Right lobe of liver (tissue), 6 donors: ENCODE results near the gene CIB4. TPM values are rescaled to one million over a fixed set of nuclear protein-coding genes. Genes with fewer than 3 reads are reported as not detected.

ENCODE experiments used
- ATAC-seq, 4 donors: fragments of 200-7000 bp; cut with Tn5 transposase; one replicate each; pipeline ENCODE4 v1.9.1; 2020; ENCODE audit warnings: mild to moderate bottlenecking in 4 of 4, moderate library complexity in 4 of 4
- DNase-seq, 3 donors: peaks; one replicate each; pipeline ENCODE4 v3.0.0-alpha.2; 2020
- H3K27ac ChIP-seq, 3 donors: fragments of 200-600 bp; one replicate each; pipeline ENCODE4 v1.8.0; 2022
- H3K27me3 ChIP-seq, 2 donors: fragments of 200-600 bp; one replicate each; pipeline ENCODE4 v1.8.0; 2022
- H3K36me3 ChIP-seq, 4 donors: fragments of 200-600 bp; sonication (generic) in 1 of 4; one replicate each; pipeline versions ENCODE4 v1.5.1 to v1.8.0; 2017 to 2022; ENCODE audit warnings: control low read depth in 1 of 4
- H3K4me1 ChIP-seq, 4 donors: fragments of 200-600 bp; sonication (generic) in 1 of 4; one replicate each; pipeline versions ENCODE4 v1.5.1 to v1.8.0; 2017 to 2022; ENCODE audit warnings: control low read depth in 1 of 4
- H3K4me3 ChIP-seq, 3 donors: fragments of 200-600 bp; one replicate each; pipeline ENCODE4 v1.8.0; 2022
- H3K9me3 ChIP-seq, 4 donors: fragments of 200-600 bp; sonication (generic) in 1 of 4; one replicate each; pipeline versions ENCODE4 v1.5.1 to v1.8.0; 2017 to 2022; ENCODE audit warnings: control low read depth in 1 of 4
- POLR2A ChIP-seq: fragments of 450-650 bp; IDR thresholded peaks from one replicate; pipeline ENCODE4 v1.6.1; 2017; ENCODE audit warnings: antibody characterized with exemption, mild to moderate bottlenecking
- WGBS: methylation state at CpG from one replicate; pipeline ENCODE4 v1.1.6; 2018; ENCODE audit warnings: low coverage, low lambda C conversion rate; ENCODE audit not compliant: insufficient coverage; ENCODE audit errors: missing lambda C conversion rate; 5-methylcytosine and 5-hydroxymethylcytosine counted together
- intact Hi-C, 2 donors: fragments of 100-400 bp; cut with DNase I; formaldehyde crosslinking; loops; one replicate each; pipeline versions ENCODE4 v1.11.2 to v1.14.1; 2022
- total RNA-seq, 6 experiments: library from RNA; depleted of rRNA in 2 of 6; stranded (reverse); fragments of >200 nt in 2 of 6; fragmentation: NEBNext Ultra II Directional in 3 of 6; extraction: Animal tissue kit (Norgen Biotek cat#: 25700) in 3 of 6; gene quantifications; one replicate each; pipeline versions ENCODE4 v1.1.0 to v1.2.4, GENCODE V29; 2016 to 2023
- TF ChIP-seq, protein P1 (sequence below), 4 donors: fragments of 200-600 bp in 3 of 4; fragments of 450-650 bp in 1 of 4; IDR thresholded peaks; one replicate each; pipeline versions ENCODE4 v1.5.1 to v1.8.0; 2016 to 2022; ENCODE audit warnings: antibody characterized with exemption in 4 of 4, mild to moderate bottlenecking in 2 of 4
- donor health status: DM: no; HTN: yes; CAD: no.
- donor health status: DM: no; HTN: no; CAD: no.
- donor health status: DM: no; HTN: no; CAD: no.
- donor health status: DM: no; HTN: yes; CAD: no.
- donor health status: DM: no; HTN: yes; CAD: no.

Gene CIB4
- total RNA-seq, 6 experiments from 2014 or later = not detected

DNA sequence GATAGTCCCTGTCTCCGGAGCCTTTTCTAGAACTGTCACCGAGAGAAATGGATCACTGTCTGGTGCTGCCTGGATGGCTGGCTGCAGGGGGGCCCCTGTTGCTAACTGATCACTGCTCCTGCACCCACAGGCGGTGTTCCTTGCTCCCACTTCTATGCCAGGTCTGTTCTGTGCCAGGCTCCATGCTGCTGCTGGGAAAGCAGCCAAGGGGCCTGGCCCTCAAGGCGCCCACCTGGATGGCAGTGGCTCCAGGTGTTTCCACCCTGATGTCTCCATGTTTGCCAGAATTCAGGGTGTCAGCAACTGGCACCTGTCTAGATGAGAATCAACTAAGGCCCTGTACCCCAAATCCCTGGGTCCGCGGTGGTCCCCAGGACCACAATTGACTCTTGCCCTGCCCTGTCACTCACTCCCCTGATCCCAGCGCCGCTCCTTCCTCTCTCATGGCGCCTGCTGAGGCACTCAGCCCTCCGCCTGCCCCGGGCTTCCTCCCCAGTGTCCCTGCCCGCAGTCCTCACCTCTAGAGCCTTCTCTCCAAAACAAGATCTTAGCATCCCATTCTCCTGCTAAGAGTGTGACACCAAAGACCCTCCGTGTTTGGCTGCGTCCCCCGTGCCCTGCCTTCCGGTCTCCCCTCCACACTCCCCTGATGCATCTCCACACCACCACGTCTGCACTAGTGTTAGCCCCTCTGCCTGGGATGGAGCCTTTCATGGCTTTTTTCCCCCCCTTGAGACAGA is 90.7 kb downstream of the CIB4 start:
- peak in 2 of 3 donors; percentile 3 to 36 for DNase-seq
- Histone ChIP-seq H3K9me3 (no peaks in the 10 kb centered on the region), H3K4me1 (no peaks in the 10 kb centered on the region), H3K27me3 (no peaks in the 10 kb centered on the region), H3K27ac (no peak overlapping the region), H3K4me3 (no peak overlapping the region), H3K36me3 (no peaks in the 10 kb centered on the region)
- 67% methylated on average over 11 of the region's 17 CpGs for WGBS
- peak in 1 of 4 donors; percentile 22 for ATAC-seq
- no peak for TF ChIP-seq POLR2A
- TF ChIP-seq, protein P1, sequence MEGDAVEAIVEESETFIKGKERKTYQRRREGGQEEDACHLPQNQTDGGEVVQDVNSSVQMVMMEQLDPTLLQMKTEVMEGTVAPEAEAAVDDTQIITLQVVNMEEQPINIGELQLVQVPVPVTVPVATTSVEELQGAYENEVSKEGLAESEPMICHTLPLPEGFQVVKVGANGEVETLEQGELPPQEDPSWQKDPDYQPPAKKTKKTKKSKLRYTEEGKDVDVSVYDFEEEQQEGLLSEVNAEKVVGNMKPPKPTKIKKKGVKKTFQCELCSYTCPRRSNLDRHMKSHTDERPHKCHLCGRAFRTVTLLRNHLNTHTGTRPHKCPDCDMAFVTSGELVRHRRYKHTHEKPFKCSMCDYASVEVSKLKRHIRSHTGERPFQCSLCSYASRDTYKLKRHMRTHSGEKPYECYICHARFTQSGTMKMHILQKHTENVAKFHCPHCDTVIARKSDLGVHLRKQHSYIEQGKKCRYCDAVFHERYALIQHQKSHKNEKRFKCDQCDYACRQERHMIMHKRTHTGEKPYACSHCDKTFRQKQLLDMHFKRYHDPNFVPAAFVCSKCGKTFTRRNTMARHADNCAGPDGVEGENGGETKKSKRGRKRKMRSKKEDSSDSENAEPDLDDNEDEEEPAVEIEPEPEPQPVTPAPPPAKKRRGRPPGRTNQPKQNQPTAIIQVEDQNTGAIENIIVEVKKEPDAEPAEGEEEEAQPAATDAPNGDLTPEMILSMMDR (IDR thresholded peaks at IDR 0.05) = no peak
- intact Hi-C loops = no loop called here

GRCh38 chr2:26542676-26543505 is 98.3 kb downstream of the CIB4 start:
- Histone ChIP-seq H3K4me1 (no peaks in the 10 kb centered on the region), H3K4me3 (no peak overlapping the region), H3K27me3 (no peaks in the 10 kb centered on the region), H3K27ac (no peak overlapping the region), H3K9me3 (no peaks in the 10 kb centered on the region), H3K36me3 (no peaks in the 10 kb centered on the region)
- peak in 1 of 3 donors; percentile 23 for DNase-seq
- intact Hi-C loops = no loop called here
- TF ChIP-seq, protein P1 (IDR thresholded peaks at IDR 0.05) = no peak
- no peak for TF ChIP-seq POLR2A
- no peak for ATAC-seq
- 49% methylated on average over 8 of the region's 15 CpGs for WGBS

DNA sequence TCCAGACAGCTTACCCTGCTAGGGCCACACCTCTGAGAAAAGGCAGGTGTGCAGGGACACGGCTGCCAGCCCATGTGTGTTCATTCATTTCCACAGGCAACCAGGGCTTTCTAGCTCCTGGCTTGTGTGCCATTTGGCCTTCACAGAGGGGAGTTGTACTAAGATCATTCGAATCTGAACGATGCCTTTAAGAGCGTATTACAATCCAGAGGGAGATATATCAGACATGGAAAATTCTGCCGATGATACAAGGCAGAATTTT is 99.0 kb downstream of the CIB4 start:
- no peak for ATAC-seq
- Histone ChIP-seq H3K27ac (no peak overlapping the region), H3K9me3 (no peaks in the 10 kb centered on the region), H3K4me1 (no peaks in the 10 kb centered on the region), H3K36me3 (no peaks in the 10 kb centered on the region), H3K27me3 (no peaks in the 10 kb centered on the region), H3K4me3 (no peak overlapping the region)
- intact Hi-C loops = no loop called here
- DNase-seq = no peak
- WGBS = 77% methylated on average over 5 of the region's 5 CpGs
- TF ChIP-seq, protein P1 (IDR thresholded peaks at IDR 0.05) = no peak
- no peak for TF ChIP-seq POLR2A

DNA sequence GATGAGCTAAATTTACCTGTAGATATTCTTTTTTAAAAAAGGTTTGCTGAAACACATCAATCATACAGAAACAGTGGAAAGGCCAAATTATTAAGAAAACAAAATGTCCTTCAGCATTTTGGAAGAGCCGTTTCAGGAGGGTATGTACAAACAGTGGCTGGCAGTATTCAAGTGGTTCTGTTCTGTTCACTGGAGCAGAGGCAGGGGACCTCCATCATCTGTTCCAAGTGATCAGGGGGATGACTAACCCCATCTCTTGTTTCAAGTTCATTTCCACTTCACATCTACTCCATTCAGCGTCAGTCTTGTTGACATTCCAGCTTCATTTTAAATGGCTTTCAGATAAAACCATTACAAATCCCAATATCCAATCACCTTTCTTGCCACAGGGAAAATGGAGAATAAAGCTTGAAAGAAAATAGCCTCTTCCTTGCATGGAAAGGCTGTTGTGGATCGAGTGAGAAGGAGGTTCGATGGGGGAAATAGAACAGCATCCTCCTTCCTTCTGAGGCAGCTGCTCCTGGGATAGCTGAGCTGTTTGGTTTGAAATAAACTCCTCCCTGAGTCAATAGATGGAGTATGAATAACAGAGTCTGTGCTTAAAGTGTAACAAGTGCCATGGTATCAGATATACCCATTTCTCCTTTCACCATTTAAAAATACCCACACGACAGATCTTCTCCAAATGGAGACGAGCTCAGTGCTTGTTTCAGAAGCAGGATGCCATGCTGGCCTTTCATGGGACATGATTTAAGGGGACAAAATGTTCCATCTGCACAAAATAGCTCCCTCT is 99.6 kb downstream of the CIB4 start:
- WGBS = 62% methylated on average over 6 of the region's 6 CpGs
- H3K27me3 ChIP-seq = no peaks in the 10 kb centered on the region
- TF ChIP-seq POLR2A = no peak
- TF ChIP-seq, protein P1 (IDR thresholded peaks at IDR 0.05) = no peak
- H3K27ac ChIP-seq = no peak overlapping the region
- intact Hi-C loops = no loop called here
- ATAC-seq = no peak
- no peaks in the 10 kb centered on the region for H3K36me3 ChIP-seq
- H3K4me1 ChIP-seq = no peaks in the 10 kb centered on the region
- DNase-seq = peak in 1 of 3 donors; percentile 8
- H3K9me3 ChIP-seq = no peaks in the 10 kb centered on the region
- no peak overlapping the region for H3K4me3 ChIP-seq
